HFFc6 (cell line): ENCODE data around the gene TMEFF1. TPM values are rescaled to one million over a fixed set of nuclear protein-coding genes. Genes with fewer than 3 reads are reported as not detected.

Experiments used
- DNase-seq: peaks from one replicate; pipeline ENCODE4 v3.0.0-alpha.2; 2018
- H3K27ac Mint-ChIP-seq: 2 replicates; pipeline ENCODE4 v1.8.0; 2020; ENCODE audit warnings: mild to moderate bottlenecking, mixed read lengths
- H3K27me3 Mint-ChIP-seq: 2 replicates; pipeline ENCODE4 v1.8.0; 2021; ENCODE audit warnings: mild to moderate bottlenecking, moderate library complexity, mixed read lengths; ENCODE audit not compliant: insufficient read depth
- H3K36me3 Mint-ChIP-seq: 2 replicates; pipeline ENCODE4 v1.8.0; 2021; ENCODE audit warnings: low read depth, mixed read lengths
- H3K4me1 Mint-ChIP-seq: 2 replicates; pipeline ENCODE4 v1.8.0; 2020; ENCODE audit warnings: low read depth, mixed read lengths
- H3K4me3 Mint-ChIP-seq: 2 replicates; pipeline ENCODE4 v1.8.0; 2020; ENCODE audit warnings: mild to moderate bottlenecking, moderate library complexity, mixed read lengths
- H3K9me3 Mint-ChIP-seq: 2 replicates; pipeline ENCODE4 v1.8.0; 2020; ENCODE audit warnings: mild to moderate bottlenecking, mixed read lengths
- CTCF ChIP-seq: fragments of 200-600 bp; sonication (generic); IDR thresholded peaks from 2 replicates; pipeline ENCODE4 v1.5.0; 2021; ENCODE audit warnings: antibody characterized with exemption, mild to moderate bottlenecking
- total RNA-seq, 6 experiments: library from RNA; stranded (reverse); fragmentation: NEBNext Ultra II Directional; extraction: Animal tissue kit (Norgen Biotek cat#: 25700); gene quantifications; 2 replicates in 1 of 6; 3 replicates in 5 of 6; pipeline ENCODE4 v1.2.3, GENCODE V29; 2021

TMEFF1 gene
- total RNA-seq, 6 experiments from 2014 or later: 1.3 to 2.4 (median 1.6) TPM

GRCh38 chr9:100579665-100580064, 106.7 kb downstream of the TMEFF1 start:
- Mint-ChIP-seq H3K36me3 (0 out of 2 replicates have a peak, but pooled peaks cover 5% of the 10 kb centered on the region), H3K4me3 (no peak overlapping the region), H3K27me3 (no peaks in the 10 kb centered on the region; the same call in 1 of the 2 replicates), H3K27ac (no peak overlapping the region), H3K4me1 (peaks cover 57% of the 10 kb centered on the region), H3K9me3 (no peaks in the 10 kb centered on the region)
- TF ChIP-seq CTCF: no peak
- DNase-seq: peak; percentile 19

- Mint-ChIP-seq H3K27ac (no peak overlapping the region), H3K4me3 (no peak overlapping the region), H3K9me3 (no peaks in the 10 kb centered on the region), H3K4me1 (peaks cover 52% of the 10 kb centered on the region), H3K36me3 (0 out of 2 replicates have a peak, but pooled peaks cover under 1% of the 10 kb centered on the region), H3K27me3 (no peaks in the 10 kb centered on the region; the same call in 1 of the 2 replicates)
- no peak for DNase-seq
- TF ChIP-seq CTCF: no peak
Measured at GRCh38 chr9:100580257-100580656, 107.3 kb downstream of the TMEFF1 start.

- no peaks in the 10 kb centered on the region; the same call in 1 of the 2 replicates for H3K27me3 Mint-ChIP-seq
Measured at GRCh38 chr9:100581081-100581480, 108.1 kb downstream of the TMEFF1 start.

GRCh38 chr9:100581661-100582060, 108.7 kb downstream of the TMEFF1 start:
- no peaks in the 10 kb centered on the region for H3K36me3 Mint-ChIP-seq
- H3K27ac Mint-ChIP-seq: no peak overlapping the region
- H3K4me1 Mint-ChIP-seq: peaks cover 39% of the 10 kb centered on the region
- H3K27me3 Mint-ChIP-seq: no peaks in the 10 kb centered on the region; the same call in 1 of the 2 replicates
- H3K9me3 Mint-ChIP-seq: no peaks in the 10 kb centered on the region
- no peak overlapping the region for H3K4me3 Mint-ChIP-seq
- no peak for TF ChIP-seq CTCF
- no peak for DNase-seq

More at GRCh38 chr9:100581081-100581480, 108.1 kb downstream of the TMEFF1 start:
- Mint-ChIP-seq H3K36me3 (no peaks in the 10 kb centered on the region), H3K4me3 (no peak overlapping the region), H3K27ac (no peak overlapping the region), H3K4me1 (peaks cover 43% of the 10 kb centered on the region), H3K9me3 (no peaks in the 10 kb centered on the region)
- DNase-seq: no peak
- TF ChIP-seq CTCF: no peak

GRCh38 chr9:100583014-100583802, 110.3 kb downstream of the TMEFF1 start:
- Mint-ChIP-seq H3K4me3 (no peak overlapping the region), H3K4me1 (peaks cover 39% of the 10 kb centered on the region), H3K27me3 (no peaks in the 10 kb centered on the region; the same call in 1 of the 2 replicates), H3K9me3 (no peaks in the 10 kb centered on the region), H3K36me3 (no peaks in the 10 kb centered on the region), H3K27ac (no peak overlapping the region)
- DNase-seq: no peak
- TF ChIP-seq CTCF: no peak
